ENCODE data around the gene SERTAD1.

GRCh38 chr19:40414542-40415535, 11.0 kb downstream of the SERTAD1 start:
- no peak for TF ChIP-seq CTCF (IDR thresholded peaks at IDR 0.05; ENCODE audit: insufficient read depth, low read depth, low read length)
- no peak for TF ChIP-seq EZH2 (IDR thresholded peaks at IDR 0.05; ENCODE audit: insufficient read depth, low read length)

Measured in astrocyte (in vitro differentiated cells and primary cell).